ENCODE results near the gene RNU1-4.
"Not testable (repeated sequence)": the region's sequence is repeated elsewhere in the genome, so short reads cannot be mapped to it uniquely, and the experiment has no call there.

Gene RNU1-4

GRCh38 chr1:16740047-16740964 is at the start of gene RNU1-4:
RNU1-4 (plus strand) TSS chr1:16740516.
- not testable (repeated sequence) for H3K27ac ChIP-seq (ENCODE audit: low read depth in 2 of 2, low read length in 2 of 2); H3K4me1 ChIP-seq (ENCODE audit: control insufficient read depth in 2 of 2, insufficient read depth in 2 of 2, low read length in 2 of 2); H3K27me3 ChIP-seq (ENCODE audit: control insufficient read depth in 2 of 2, insufficient read depth in 2 of 2, low read length in 2 of 2); H3K36me3 ChIP-seq (ENCODE audit: control insufficient read depth in 2 of 2, insufficient read depth in 2 of 2, low read length in 2 of 2); H3K4me3 ChIP-seq (ENCODE audit: low read length in 2 of 2); H3K9ac ChIP-seq (ENCODE audit: low read depth in 1 of 2, low read length in 2 of 2); H3K9me3 ChIP-seq (ENCODE audit: control insufficient read depth in 2 of 2, low read length in 2 of 2)

DNA sequence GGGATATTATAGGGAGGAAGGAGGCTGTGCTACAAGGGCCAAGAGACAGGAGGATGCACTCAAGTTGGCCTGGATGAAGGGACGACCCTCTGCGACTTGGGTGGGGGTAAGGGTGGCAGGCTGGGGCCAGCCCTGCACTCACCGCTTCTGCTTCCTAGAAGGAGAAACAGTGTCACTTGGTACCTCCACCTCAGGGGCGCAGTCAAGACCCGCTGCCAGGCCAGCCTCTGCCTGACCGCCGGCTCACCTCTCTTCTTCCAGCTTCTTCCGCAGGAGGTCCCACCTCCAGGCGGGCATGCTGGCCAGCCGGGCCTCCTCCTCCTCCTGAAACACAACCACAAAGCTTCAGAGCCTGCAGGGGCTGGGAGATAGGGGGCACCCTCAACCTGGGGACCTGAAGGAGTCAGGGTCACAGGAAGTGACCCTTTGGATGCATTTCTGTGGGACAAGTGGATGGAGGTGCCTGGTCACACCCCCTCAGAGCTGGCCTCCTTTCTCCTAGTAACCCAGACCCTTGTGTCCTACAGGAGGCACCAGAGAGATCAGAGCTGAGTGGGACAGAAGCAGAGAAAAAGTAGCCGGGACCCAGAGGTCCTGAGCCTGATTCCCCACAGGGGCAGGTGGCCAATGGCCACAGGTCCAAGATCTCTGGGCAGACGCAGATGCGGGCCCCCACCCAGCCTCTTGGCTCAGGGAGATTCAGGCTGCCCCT is 49.2 kb upstream of the RNU1-4 start:
- not testable (repeated sequence) for H3K27me3 ChIP-seq (ENCODE audit: control insufficient read depth in 2 of 2, insufficient read depth in 2 of 2, low read length in 2 of 2); H3K9me3 ChIP-seq (ENCODE audit: control insufficient read depth in 2 of 2, low read length in 2 of 2); H3K4me3 ChIP-seq (ENCODE audit: low read length in 2 of 2); H3K36me3 ChIP-seq (ENCODE audit: control insufficient read depth in 2 of 2, insufficient read depth in 2 of 2, low read length in 2 of 2); H3K4me1 ChIP-seq (ENCODE audit: control insufficient read depth in 2 of 2, insufficient read depth in 2 of 2, low read length in 2 of 2); H3K27ac ChIP-seq (ENCODE audit: low read depth in 2 of 2, low read length in 2 of 2); H3K9ac ChIP-seq (ENCODE audit: low read depth in 1 of 2, low read length in 2 of 2)

GRCh38 chr1:16692283-16692682 is 48.0 kb upstream of the RNU1-4 start:
- H3K9me3 ChIP-seq (ENCODE audit: control insufficient read depth in 2 of 2, low read length in 2 of 2); H3K27ac ChIP-seq (ENCODE audit: low read depth in 2 of 2, low read length in 2 of 2); H3K27me3 ChIP-seq (ENCODE audit: control insufficient read depth in 2 of 2, insufficient read depth in 2 of 2, low read length in 2 of 2); H3K4me1 ChIP-seq (ENCODE audit: control insufficient read depth in 2 of 2, insufficient read depth in 2 of 2, low read length in 2 of 2); H3K9ac ChIP-seq (ENCODE audit: low read depth in 1 of 2, low read length in 2 of 2); H3K4me3 ChIP-seq (ENCODE audit: low read length in 2 of 2); H3K36me3 ChIP-seq (ENCODE audit: control insufficient read depth in 2 of 2, insufficient read depth in 2 of 2, low read length in 2 of 2): not testable (repeated sequence)

DNA sequence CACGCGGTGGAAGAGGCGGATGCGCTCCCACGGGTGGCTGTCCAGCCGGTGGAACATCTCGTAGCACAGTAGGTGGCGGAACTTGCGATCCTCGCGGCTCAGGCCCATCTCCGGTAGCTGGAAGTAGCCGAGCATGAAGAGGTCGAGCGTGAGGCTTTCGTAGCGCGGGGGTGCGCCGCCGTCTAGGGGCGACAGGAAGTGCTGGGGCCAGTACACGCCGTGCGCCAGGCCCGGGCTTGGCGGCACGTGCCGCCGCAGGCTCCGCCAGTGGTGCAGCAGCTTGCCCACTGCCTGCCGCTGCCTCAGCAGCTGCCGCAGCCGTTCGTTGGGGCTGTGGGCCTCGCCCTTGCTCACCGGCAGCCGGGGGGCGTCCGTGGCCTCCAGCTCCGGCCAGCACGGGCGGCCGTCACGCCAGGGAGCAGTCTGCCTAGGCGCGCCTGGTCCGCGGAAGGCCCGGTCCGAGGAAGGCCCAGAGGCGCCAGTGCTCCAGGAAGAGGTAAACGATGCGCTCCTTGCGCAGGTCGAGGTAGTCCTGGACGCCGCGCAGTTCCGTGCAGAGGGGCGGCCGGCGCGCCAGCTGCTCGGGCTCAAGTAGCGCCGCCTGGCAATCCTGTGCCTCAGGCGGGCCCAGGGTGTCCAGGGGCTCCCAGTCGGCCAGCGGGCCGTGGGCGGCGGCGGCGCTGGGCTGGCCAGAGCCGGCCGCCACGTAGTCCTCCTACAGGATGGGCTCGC is 47.4 kb upstream of the RNU1-4 start:
- not testable (repeated sequence) for H3K27ac ChIP-seq (ENCODE audit: low read depth in 2 of 2, low read length in 2 of 2); H3K9me3 ChIP-seq (ENCODE audit: control insufficient read depth in 2 of 2, low read length in 2 of 2); H3K27me3 ChIP-seq (ENCODE audit: control insufficient read depth in 2 of 2, insufficient read depth in 2 of 2, low read length in 2 of 2); H3K4me3 ChIP-seq (ENCODE audit: low read length in 2 of 2); H3K9ac ChIP-seq (ENCODE audit: low read depth in 1 of 2, low read length in 2 of 2); H3K4me1 ChIP-seq (ENCODE audit: control insufficient read depth in 2 of 2, insufficient read depth in 2 of 2, low read length in 2 of 2); H3K36me3 ChIP-seq (ENCODE audit: control insufficient read depth in 2 of 2, insufficient read depth in 2 of 2, low read length in 2 of 2)

- not testable (repeated sequence) for H3K27ac ChIP-seq (ENCODE audit: low read depth in 2 of 2, low read length in 2 of 2); H3K4me1 ChIP-seq (ENCODE audit: control insufficient read depth in 2 of 2, insufficient read depth in 2 of 2, low read length in 2 of 2); H3K9me3 ChIP-seq (ENCODE audit: control insufficient read depth in 2 of 2, low read length in 2 of 2); H3K36me3 ChIP-seq (ENCODE audit: control insufficient read depth in 2 of 2, insufficient read depth in 2 of 2, low read length in 2 of 2); H3K4me3 ChIP-seq (ENCODE audit: low read length in 2 of 2); H3K9ac ChIP-seq (ENCODE audit: low read depth in 1 of 2, low read length in 2 of 2); H3K27me3 ChIP-seq (ENCODE audit: control insufficient read depth in 2 of 2, insufficient read depth in 2 of 2, low read length in 2 of 2)
These were observed 46.6 kb upstream of the RNU1-4 start for GRCh38 chr1:16693449-16694307.

DNA sequence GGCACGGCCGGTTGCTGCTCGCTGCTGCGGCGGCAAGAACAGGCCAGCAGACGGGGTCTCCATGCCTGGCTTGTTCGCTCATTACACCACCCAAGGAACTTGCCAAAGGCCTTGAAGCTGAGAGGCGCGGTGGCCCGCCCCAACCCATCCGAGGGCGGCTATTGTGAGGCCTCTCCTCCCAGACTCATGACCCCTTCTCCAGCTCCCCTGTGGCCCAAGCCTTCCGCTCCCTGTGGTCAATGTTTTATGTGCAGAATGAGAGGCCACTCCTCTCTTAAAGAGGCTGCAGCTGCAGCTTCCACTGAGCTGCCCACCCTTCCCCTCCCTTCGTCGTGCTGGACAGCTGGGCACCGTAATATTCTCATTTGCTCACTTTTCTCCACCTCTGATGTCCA is 46.0 kb upstream of the RNU1-4 start:
- H3K27me3 ChIP-seq (ENCODE audit: control insufficient read depth in 2 of 2, insufficient read depth in 2 of 2, low read length in 2 of 2); H3K27ac ChIP-seq (ENCODE audit: low read depth in 2 of 2, low read length in 2 of 2); H3K36me3 ChIP-seq (ENCODE audit: control insufficient read depth in 2 of 2, insufficient read depth in 2 of 2, low read length in 2 of 2); H3K9ac ChIP-seq (ENCODE audit: low read depth in 1 of 2, low read length in 2 of 2); H3K4me3 ChIP-seq (ENCODE audit: low read length in 2 of 2); H3K4me1 ChIP-seq (ENCODE audit: control insufficient read depth in 2 of 2, insufficient read depth in 2 of 2, low read length in 2 of 2); H3K9me3 ChIP-seq (ENCODE audit: control insufficient read depth in 2 of 2, low read length in 2 of 2): not testable (repeated sequence)

GRCh38 chr1:16696507-16697150 is 43.7 kb upstream of the RNU1-4 start:
- not testable (repeated sequence) for H3K4me1 ChIP-seq (ENCODE audit: control insufficient read depth in 2 of 2, insufficient read depth in 2 of 2, low read length in 2 of 2); H3K36me3 ChIP-seq (ENCODE audit: control insufficient read depth in 2 of 2, insufficient read depth in 2 of 2, low read length in 2 of 2); H3K27ac ChIP-seq (ENCODE audit: low read depth in 2 of 2, low read length in 2 of 2); H3K9ac ChIP-seq (ENCODE audit: low read depth in 1 of 2, low read length in 2 of 2); H3K4me3 ChIP-seq (ENCODE audit: low read length in 2 of 2); H3K9me3 ChIP-seq (ENCODE audit: control insufficient read depth in 2 of 2, low read length in 2 of 2); H3K27me3 ChIP-seq (ENCODE audit: control insufficient read depth in 2 of 2, insufficient read depth in 2 of 2, low read length in 2 of 2)

DNA sequence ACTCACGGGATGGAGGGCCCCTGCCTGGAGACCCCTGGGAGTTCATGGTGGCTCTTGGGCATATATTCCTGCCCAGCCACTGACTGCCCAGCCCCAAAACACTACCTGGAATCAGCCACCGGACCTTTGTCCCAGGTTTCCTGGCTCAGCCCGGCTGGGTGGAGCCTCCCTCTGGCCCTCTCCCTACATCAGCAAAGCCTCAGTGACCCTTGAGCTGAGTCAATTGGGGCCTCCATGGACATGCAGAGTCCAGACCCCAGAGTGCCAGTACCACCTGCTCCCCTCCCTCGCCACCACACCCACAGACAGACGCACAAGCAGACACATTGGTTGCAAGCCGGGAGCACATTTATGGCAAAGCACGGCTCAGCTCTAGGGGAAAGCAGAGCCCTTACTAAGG is 43.2 kb upstream of the RNU1-4 start:
- H3K36me3 ChIP-seq (ENCODE audit: control insufficient read depth in 2 of 2, insufficient read depth in 2 of 2, low read length in 2 of 2); H3K4me1 ChIP-seq (ENCODE audit: control insufficient read depth in 2 of 2, insufficient read depth in 2 of 2, low read length in 2 of 2); H3K4me3 ChIP-seq (ENCODE audit: low read length in 2 of 2); H3K9ac ChIP-seq (ENCODE audit: low read depth in 1 of 2, low read length in 2 of 2); H3K27me3 ChIP-seq (ENCODE audit: control insufficient read depth in 2 of 2, insufficient read depth in 2 of 2, low read length in 2 of 2); H3K27ac ChIP-seq (ENCODE audit: low read depth in 2 of 2, low read length in 2 of 2); H3K9me3 ChIP-seq (ENCODE audit: control insufficient read depth in 2 of 2, low read length in 2 of 2): not testable (repeated sequence)

- not testable (repeated sequence) for H3K27ac ChIP-seq (ENCODE audit: low read depth in 2 of 2, low read length in 2 of 2); H3K27me3 ChIP-seq (ENCODE audit: control insufficient read depth in 2 of 2, insufficient read depth in 2 of 2, low read length in 2 of 2); H3K4me3 ChIP-seq (ENCODE audit: low read length in 2 of 2); H3K9ac ChIP-seq (ENCODE audit: low read depth in 1 of 2, low read length in 2 of 2); H3K36me3 ChIP-seq (ENCODE audit: control insufficient read depth in 2 of 2, insufficient read depth in 2 of 2, low read length in 2 of 2); H3K4me1 ChIP-seq (ENCODE audit: control insufficient read depth in 2 of 2, insufficient read depth in 2 of 2, low read length in 2 of 2); H3K9me3 ChIP-seq (ENCODE audit: control insufficient read depth in 2 of 2, low read length in 2 of 2)
These were observed 40.9 kb upstream of the RNU1-4 start for GRCh38 chr1:16699440-16699839.
